GM12801 (cell line): ENCODE data around the gene ITPR1.

Experiments used
- TF ChIP-seq, protein P1 (sequence below): IDR thresholded peaks from one replicate; pipeline ENCODE4 v1.5.1; 2011; ENCODE audit warnings: control low read depth; ENCODE audit not compliant: insufficient read length; ENCODE audit errors: extremely low read depth

Gene ITPR1

DNA sequence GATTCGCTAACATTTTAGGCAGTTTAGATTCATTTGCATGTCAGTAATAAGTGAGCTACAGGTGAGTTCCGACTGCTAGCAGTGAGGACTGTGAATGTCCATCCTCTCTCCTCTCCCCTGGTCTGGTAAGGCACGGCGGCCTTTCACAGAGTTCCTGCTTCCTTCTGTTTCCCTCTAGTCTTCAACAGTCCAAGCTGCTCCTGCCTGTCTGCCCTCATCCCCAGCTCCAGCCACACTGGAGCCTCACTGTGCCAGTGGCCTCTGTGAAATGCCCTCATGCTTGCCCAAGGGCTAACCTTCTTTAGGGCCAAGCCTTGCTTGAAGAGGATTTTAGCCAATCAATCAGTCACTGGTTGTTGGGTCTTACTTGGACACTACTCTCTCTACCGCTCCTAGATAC is 340.3 kb downstream of the ITPR1 start:
- TF ChIP-seq, protein P1, sequence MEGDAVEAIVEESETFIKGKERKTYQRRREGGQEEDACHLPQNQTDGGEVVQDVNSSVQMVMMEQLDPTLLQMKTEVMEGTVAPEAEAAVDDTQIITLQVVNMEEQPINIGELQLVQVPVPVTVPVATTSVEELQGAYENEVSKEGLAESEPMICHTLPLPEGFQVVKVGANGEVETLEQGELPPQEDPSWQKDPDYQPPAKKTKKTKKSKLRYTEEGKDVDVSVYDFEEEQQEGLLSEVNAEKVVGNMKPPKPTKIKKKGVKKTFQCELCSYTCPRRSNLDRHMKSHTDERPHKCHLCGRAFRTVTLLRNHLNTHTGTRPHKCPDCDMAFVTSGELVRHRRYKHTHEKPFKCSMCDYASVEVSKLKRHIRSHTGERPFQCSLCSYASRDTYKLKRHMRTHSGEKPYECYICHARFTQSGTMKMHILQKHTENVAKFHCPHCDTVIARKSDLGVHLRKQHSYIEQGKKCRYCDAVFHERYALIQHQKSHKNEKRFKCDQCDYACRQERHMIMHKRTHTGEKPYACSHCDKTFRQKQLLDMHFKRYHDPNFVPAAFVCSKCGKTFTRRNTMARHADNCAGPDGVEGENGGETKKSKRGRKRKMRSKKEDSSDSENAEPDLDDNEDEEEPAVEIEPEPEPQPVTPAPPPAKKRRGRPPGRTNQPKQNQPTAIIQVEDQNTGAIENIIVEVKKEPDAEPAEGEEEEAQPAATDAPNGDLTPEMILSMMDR: no peak

DNA sequence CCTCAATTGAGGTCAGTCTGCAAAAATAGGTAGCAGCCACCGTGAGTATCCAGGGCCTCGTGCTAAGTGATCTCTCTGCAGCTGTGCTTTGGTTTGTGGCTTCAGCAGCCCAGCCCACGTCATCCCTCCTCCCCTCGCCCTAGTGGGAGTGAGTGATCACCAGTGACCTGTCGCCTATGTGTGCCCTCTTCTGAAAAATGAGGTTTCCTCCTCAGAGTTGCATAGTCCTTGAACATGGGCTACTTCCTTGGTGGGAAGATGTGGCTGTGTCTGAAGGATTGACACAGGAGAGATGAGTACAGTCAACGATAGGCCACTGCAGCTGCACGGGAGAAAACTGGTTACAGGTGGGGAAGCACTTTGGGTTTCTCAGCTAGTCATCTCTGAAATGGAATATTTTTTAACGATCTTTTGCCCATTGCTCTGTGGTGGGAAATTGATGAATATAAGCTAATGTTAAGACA is 341.3 kb downstream of the ITPR1 start:
- TF ChIP-seq, protein P1: no peak

DNA sequence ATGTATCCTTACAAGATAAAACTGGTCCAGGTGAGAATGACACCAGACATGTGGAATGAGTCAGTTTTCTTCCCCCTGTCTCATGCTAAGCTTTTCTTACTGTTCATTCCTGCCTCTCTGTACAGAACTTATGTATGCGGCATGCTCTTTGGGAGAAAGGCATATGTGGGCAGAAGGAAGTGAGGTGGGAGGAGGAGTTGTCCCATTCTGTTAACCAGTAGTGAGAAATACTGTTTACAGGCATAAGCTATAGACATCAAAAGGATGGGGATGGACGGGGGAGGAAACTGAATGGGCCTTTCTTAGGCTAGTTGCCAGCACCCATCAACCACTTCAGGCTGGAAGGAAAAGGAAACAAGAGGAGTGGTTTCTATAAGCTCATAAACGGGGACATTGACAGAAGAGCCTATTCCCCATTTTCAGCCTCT is 342.5 kb downstream of the ITPR1 start:
- TF ChIP-seq, protein P1: no peak

DNA sequence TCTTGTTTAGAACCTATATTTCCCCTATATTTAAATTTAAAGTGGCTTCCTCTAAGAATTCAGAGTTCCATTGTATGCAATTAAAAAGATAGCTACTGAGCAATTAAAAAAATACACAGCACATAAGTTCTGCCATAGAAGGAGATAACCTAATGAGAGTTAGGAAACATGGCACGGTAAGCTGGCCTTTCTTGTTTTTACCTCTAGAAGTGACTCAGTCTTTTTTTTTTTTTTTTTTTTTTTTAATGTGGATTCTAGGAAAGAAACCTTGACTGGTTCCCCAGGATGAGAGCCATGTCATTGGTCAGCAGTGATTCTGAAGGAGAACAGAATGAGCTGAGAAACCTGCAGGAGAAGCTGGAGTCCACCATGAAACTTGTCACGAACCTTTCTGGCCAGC is 343.4 kb downstream of the ITPR1 start:
- TF ChIP-seq, protein P1: no peak

DNA sequence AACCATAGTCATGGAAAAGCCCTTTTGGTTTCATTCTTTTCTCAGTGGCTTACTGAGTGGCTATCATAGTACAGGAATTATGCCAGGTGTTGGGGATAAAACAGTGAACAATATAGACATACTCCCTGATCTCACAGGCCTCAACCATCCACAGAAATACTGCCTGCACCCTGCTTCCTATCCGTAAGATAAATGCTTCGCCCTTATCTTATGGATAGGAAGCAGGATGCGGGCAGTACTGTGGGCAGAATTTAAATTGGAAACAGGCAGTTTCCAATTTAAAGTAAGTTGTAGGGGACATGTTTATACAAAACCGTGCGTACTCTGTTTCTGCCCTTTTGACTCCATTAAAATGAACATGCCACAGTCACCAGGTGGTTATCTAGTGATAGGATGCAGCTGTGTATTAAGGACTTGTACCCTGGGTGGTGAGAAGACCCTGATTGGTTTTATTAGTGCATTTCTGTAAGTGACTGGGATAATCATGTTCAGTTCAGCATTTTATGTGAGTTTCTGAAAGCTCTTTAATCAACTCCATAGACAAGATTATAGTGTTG is 344.3 kb downstream of the ITPR1 start:
- TF ChIP-seq, protein P1: no peak

DNA sequence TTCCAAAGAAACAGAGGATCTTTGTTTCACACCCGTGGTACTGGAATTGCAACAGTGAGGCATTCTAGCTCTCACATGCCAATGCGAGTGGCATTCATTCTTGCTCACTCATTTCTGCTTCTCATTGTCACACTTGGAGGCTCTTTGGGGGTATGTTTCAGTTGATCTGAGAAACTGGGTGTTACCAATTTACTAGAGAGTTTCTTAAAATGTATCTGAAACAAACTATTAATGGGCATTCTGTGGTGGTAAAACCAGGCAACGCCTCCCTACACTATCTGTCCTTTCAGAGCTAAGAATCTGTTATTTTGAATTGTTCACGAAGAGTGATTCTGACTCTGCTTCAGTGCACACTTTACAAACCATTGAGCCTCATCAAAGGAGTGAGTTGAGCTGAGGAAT is 345.5 kb downstream of the ITPR1 start:
- TF ChIP-seq, protein P1: no peak

DNA sequence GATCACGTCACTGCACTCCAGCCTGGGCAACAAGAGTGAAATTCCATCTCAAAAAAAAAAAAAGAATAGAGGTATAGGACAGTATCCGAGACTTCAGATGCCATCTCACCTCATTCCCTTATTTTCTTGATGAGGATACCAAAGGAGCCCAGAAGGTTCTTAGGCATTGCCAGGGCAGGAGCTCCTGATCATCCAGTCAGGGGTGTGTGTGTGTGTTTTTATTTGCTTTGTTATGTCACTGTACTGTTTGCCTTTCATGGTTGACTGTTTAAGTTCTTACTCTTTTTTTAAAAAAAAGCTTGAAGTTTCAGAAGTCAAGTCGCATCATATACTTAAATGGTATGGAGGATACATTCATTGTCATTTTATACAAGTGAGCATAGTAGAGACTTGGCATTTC is 346.1 kb downstream of the ITPR1 start:
- TF ChIP-seq, protein P1: no peak
